ENCODE results near the gene TVP23C.

Gene TVP23C

DNA sequence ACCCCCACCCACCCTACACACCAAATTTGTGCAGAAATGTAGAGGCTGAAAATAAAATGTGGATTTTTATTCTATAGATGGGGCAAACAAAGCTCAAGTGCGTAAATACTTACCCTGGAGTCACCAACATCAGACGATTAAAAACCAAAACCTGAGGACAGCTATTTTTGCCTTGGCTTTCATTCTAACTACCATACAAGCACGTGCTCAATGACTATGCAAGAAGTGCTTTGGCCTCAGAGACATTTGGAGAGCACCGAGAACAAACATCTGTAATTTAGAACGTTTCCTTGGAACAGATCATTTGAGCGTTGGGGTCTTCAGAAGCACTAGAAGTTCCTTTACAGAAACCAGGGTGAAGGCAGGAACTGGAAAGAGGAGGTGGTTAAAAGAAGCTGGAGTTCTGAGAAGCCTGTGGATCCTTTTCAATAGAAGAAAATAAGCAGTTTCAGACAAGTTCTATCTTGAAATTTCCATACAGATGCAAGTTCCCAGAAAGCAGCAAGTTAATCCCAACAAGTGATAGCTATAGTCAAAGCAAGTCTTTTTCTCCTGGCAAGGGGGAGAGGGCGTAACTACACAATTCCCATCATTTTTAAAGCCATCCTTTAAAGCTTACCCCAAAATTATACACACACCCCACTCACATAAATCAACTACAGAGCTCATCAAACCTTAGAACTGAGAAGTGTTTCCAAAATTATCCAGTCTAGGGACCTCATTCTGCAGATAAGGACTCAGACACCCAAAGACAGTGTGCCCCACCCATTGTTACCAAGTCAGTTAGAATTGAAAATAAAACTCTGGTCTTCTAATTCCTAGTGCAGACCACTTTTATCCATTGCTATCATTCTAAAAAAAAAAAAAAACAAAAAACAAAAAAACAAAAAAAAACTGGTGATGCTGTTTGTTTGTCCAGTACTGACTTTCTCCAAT is 66.3 kb downstream of the TVP23C start:
- no peak for DNase-seq (ENCODE audit: low spot score)

DNA sequence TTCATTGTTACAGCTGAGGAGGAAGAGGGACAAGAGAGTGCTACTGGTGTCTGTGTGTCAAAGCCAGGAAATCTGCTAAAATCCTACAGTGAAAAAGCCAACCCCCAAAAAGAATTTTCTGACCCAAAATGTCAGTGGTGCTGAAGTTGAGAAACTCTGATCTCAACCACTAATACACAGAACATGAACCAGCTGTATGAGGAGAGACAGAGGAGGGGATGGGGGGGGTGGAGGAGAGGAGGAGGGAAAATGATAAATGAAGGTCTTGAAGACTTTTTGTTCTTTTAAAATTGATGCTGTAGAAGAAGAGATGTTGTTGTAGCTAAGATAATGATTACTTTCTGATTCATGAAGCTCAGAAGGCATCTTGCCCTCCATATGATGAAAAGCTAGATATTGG is 68.5 kb downstream of the TVP23C start:
- DNase-seq (ENCODE audit: low spot score): no peak

DNA sequence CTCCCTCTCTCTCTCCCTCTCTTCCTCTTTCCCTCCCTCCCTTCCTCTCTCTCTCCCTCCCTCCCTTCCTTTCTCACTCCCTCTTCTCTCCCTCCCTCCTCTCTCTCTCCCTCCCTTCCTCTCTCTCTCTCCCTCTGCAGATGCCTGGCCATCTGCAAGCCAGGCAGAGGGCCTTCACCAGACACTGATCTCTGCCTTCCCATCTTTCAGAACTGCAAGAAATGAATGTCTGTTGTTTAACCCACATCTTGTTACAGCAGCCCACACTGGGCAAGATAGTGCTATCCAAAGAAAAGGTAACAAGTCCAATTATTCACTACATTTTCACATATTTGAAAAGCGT is 69.6 kb downstream of the TVP23C start:
- no peak for DNase-seq (ENCODE audit: low spot score)

DNA sequence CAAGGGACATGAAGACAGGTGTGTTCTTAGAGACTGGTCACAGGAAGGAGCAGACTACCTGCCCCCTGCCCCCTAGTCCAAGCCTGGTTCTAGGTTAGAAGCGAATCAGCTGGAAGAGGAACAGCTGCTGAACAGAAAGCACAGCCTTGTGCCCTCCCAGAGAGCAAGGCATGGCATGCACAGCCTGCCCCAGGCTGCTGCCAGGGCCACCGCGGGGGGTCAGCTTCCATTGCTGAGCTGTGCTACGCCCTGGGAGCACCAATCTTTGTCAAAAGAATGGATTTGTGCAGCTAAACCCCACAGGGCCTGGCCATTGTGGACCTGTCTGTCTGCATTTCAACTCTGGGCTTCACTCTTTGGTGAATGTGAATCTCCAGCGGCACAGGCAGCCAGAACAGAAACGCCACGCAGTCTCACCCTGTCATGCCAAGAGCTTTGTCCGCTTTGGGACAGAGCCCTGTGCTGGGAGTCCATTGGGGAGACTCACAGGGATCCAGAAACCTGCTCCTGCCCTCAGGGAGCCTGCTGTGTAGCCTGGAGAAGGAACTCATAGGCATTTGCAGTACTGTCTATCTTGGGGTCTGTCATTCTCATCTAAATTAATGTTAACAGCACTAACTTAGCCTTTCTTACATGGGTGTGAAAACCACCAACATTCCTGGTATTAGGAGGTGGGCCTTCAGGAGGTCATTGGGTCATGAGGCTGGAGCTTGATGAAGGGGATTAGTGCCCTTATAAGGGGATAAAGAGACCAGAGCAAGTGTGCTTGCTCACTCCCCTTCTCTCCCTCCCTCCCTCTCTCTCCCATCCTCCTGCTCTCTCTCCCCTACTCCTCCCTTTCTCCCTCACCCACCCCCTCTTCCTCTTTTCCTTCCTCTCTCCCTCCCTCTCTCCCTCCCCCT is 70.2 kb downstream of the TVP23C start:
- DNase-seq (ENCODE audit: low spot score): no peak

DNA sequence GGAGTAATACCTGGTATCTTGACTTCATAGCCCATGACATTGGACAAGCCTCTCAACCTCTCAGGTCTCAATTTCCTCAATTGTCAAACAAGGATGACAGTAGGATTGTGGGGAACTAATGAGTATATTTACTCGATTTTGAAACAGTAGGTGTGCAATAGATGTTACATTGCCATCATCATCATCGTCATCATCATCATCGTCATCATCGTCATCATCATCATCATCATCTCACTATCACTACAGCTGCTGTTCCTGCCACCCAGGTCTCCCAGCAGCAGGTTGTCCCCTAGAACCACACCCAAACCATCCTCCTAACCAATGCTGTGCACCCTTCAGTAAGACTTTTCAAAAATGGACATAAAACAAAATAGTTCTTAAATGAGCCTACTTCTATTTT is 71.1 kb downstream of the TVP23C start:
- DNase-seq (ENCODE audit: low spot score): no peak

DNA sequence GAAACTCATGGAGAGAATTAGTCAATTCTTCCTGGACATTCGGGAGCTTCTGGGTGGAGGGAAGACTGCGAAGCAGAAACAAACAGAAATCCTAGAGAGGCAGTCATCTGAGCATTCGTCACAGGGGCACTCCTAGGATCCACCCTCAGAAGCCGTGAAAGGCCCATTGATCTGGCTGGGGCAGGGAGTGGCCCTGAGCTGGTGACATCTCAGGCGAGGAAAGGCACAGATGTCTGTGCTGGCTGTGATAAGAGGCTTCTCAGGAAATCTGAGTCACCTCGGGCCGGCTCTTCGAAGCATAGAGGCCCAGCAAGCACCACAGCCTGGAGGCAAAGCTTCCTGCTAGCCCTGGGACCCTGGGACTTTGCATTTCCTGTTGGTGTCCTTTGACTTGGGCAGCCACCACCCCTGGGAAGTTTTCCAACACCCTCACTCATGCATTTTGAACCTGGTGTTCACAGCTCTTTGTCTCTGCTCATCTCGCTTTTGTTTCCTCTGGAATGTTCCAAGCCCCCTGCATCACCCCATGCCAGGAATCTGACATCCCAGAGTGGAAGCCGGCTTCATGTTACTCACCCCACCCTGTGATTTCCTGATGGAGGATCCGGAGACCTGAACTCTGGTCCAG is 72.5 kb downstream of the TVP23C start:
- peak; percentile 95 for DNase-seq (ENCODE audit: low spot score)

DNA sequence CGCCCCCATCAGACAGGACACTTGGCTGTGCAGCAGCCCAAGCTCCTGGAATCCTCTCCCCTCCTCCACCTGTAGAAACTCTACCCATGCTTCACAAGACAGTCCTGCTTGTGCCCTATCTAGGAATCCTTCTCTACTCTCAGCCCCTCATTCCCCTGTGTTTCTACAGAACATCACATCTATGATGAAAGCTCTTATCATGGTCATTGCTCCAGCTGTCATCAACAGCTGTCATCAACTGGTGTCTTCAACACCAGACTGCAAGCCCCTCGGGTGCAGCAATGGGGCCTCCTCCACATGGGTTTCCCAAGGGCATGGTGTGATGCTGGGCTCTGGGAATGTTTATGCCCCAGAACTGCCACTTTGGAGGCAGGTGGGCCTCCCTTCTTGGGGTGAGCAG is 74.7 kb downstream of the TVP23C start:
- no peak for DNase-seq (ENCODE audit: low spot score)

- no peak for DNase-seq (ENCODE audit: low spot score)
Measured at GRCh38 chr17:15485045-15485444, 78.2 kb downstream of the TVP23C start.

DNA sequence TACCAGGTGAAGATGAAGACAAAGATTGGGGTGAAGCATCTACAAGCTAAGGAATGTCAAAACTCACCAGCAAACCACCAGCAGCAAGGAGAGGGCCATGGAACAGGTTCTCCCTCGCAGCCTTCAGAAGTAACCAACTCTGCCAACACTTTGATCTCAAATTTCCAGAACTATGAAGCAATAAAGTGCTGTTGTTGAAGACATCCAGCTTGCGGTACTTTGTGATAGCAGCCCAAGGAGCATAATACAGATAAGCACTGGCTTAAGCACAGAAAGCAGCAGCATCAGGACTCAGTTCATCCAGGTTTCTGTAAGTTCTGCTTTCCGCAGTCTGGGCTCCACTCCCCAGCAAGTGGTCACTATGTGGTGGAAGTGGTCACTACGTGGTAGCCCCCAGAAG is 79.9 kb downstream of the TVP23C start:
- no peak for DNase-seq (ENCODE audit: low spot score)

DNA sequence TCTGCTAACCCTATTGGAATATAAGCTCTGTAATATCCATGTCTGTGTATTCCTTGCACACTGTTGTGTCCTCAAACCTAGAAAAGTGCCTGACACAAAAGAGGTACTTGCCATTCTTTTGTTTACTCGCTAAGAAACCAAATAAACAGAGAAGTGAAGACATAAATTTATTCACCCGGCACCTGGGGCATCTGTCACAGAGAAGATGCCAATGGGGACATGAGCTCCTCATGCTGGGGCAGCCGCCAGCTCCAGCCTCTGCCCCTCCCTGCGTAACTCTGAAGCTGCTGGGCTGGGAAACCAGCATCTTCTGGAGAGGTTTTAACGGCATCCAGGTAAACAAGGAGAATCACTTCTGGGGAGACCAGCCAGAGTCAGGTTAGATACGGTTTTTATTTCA is 80.8 kb downstream of the TVP23C start:
- no peak for DNase-seq (ENCODE audit: low spot score)

GRCh38 chr17:15481481-15481880 is 81.8 kb downstream of the TVP23C start:
- DNase-seq (ENCODE audit: low spot score): no peak

GRCh38 chr17:15480204-15480603 is 83.1 kb downstream of the TVP23C start:
- no peak for DNase-seq (ENCODE audit: low spot score)

- DNase-seq (ENCODE audit: low spot score): peak; percentile 88
Measured at GRCh38 chr17:15479703-15480102, 83.6 kb downstream of the TVP23C start.

DNA sequence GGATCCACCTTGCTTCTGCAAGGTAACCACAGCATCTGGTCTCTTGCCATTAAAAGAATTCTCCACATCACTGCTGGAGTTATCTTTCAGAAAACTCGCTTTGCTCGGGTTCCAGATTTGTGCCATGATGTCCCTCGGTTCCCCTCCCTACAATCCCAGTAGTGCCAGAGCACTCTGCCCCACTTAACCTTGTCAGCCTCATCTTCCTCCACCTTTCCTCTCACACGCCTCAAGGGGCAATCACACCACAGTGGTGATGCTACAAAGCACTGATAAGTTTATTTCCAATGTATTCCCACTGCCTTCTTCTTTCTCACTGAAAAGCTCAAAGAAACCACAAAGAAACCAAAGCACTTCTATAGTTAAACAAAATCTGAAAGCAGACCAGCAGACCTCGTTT is 84.4 kb downstream of the TVP23C start:
- DNase-seq (ENCODE audit: low spot score): no peak

DNA sequence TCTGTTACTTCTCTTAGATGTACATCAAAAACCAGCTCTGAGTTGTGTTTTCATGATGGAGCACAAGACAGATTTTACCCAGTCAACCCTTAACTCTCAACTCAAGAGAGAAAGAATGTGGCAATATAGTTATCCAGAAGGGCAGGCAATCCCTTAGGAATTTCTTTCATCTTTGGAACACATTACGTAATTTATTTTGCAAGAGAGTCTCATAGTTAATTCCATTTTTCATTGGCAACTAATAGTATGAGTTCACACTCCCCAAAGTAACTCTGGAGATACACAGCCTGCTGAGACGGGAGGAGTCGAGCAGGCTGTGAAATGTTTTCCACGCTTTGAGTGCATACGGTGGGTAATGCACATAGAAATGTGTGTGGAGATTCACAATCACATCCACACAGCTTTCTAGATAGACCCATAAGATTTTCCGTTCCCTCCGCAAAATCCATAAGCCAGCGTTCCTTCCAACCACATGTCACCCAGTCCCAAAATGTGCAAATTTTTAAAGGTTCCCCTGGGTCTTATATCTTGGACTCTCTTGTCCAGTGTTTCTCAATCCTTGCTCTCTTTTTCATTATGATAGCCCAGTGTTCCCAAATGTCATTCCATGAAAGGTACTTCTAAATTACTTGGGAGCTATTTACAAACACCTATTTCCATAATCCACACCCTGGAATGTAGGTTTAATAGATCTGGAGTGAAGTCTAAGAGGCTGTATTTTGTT is 87.5 kb downstream of the TVP23C start:
- DNase-seq (ENCODE audit: low spot score): peak; percentile 47

GRCh38 chr17:15472891-15473290 is 90.4 kb downstream of the TVP23C start:
- DNase-seq (ENCODE audit: low spot score): no peak

- no peak for DNase-seq (ENCODE audit: low spot score)
Measured at GRCh38 chr17:15470536-15470935, 92.7 kb downstream of the TVP23C start.

DNA sequence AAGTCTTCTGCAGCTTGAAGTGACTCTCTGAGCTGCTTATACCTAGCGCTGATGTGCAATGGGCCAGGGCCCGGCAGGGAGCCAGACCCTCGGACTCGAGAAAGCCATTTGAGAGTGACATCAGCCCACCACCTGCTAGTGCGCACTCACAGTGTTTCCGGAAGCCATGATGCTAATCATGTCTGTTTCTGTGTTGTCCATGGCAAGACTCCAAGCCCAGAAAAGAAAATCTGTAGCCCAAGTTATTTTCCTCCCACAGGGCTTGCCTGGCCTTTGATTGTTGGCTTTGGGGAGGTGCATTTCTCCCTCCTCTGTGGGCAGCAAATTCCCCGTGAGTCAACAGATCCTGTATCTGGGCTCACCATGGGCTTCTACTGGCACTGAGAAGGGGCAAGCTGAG is 94.0 kb downstream of the TVP23C start:
- DNase-seq (ENCODE audit: low spot score): no peak

- no peak for DNase-seq (ENCODE audit: low spot score)
Measured at GRCh38 chr17:15468126-15468525, 95.2 kb downstream of the TVP23C start.

DNA sequence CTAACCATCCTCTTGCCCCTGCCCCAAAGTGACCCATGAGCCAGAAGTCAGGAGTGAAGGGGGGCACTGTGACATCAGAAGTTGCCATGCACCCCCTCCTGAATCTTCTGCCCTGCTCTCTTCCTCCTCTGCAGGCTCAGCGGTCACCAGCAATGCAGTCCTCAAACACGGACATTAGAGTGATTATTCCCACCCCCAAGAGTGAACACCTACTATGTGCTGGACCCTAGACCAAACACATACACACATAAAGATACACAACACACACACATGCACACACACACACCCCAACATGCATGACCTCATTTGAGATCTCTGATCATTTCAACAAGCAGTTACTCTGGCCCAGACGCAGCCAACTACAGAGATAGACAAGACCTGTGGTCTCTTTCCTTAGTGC is 95.7 kb downstream of the TVP23C start, which contains the start of gene CDRT4:
Gene CDRT4 (minus strand): TSS at position 30 of the 400 bp plus-strand sequence. CDS start 27,383 bp downstream, outside the sequence.
- no peak for DNase-seq (ENCODE audit: low spot score)

DNA sequence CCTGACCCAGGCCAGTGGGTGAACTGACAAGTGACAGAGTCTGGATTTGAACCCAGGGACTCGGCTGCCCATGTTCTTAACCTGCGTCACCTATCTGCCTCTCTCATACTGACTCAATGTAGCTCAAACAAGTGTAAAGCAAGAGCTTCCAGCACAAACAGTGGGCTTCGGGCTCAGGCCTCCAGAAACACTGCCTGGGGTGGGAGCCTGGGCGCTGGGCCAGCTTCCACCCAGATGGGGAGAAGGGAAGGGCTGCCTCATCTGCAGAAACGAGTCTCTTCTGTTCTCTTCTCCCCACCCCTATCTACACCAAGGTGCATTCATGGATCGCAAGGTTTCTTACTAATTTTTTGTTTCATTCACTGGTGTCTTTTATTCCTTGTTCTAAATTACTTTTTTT is 97.2 kb downstream of the TVP23C start:
- DNase-seq (ENCODE audit: low spot score): no peak

Data from SW480 (cell line).